GM18867 (cell line): Measurements from ENCODE around the gene LRRC74A.

Experiments used
- ATAC-seq: cut with Tn5 transposase; IDR thresholded peaks from one replicate; pipeline ENCODE4 v1.9.1; 2021; ENCODE audit warnings: mild to moderate bottlenecking, moderate library complexity; ENCODE audit not compliant: unreplicated experiment

LRRC74A gene

GRCh38 chr14:76826122-76826521 is at the start of gene LRRC74A:
TSS of gene LRRC74A (plus strand) at chr14:76826408. CDS start at chr14:76826698, 290 bp downstream.
- no peak for ATAC-seq

- ATAC-seq: no peak
Observed at GRCh38 chr14:76776428-76777251, 49.6 kb upstream of the LRRC74A start.

- ATAC-seq: no peak
Observed at GRCh38 chr14:76777721-76778120, 48.5 kb upstream of the LRRC74A start.

- ATAC-seq: no peak
Observed at GRCh38 chr14:76778546-76779215, 47.5 kb upstream of the LRRC74A start.

GRCh38 chr14:76779221-76780057 is 46.8 kb upstream of the LRRC74A start:
- no peak for ATAC-seq

GRCh38 chr14:76780058-76780345 is 46.2 kb upstream of the LRRC74A start:
- no peak for ATAC-seq

GRCh38 chr14:76780360-76780759 is 45.8 kb upstream of the LRRC74A start:
- no peak for ATAC-seq

GRCh38 chr14:76780875-76781647 is 45.1 kb upstream of the LRRC74A start:
- no peak for ATAC-seq

- no peak for ATAC-seq
Observed at GRCh38 chr14:76781648-76782051, 44.6 kb upstream of the LRRC74A start.

- no peak for ATAC-seq
Observed at GRCh38 chr14:76782115-76782884, 43.9 kb upstream of the LRRC74A start.

GRCh38 chr14:76782885-76783566 is 43.2 kb upstream of the LRRC74A start:
- no peak for ATAC-seq

- ATAC-seq: no peak
Observed at GRCh38 chr14:76784266-76784874, 41.8 kb upstream of the LRRC74A start.

- ATAC-seq: no peak
Observed at GRCh38 chr14:76784881-76785280, 41.3 kb upstream of the LRRC74A start.

GRCh38 chr14:76786601-76787000 is 39.6 kb upstream of the LRRC74A start:
- no peak for ATAC-seq

- ATAC-seq: no peak
Observed at GRCh38 chr14:76792422-76792821, 33.8 kb upstream of the LRRC74A start.

- no peak for ATAC-seq
Observed at GRCh38 chr14:76793324-76793723, 32.9 kb upstream of the LRRC74A start.

GRCh38 chr14:76793956-76794355 is 32.3 kb upstream of the LRRC74A start:
- ATAC-seq: no peak

- ATAC-seq: no peak
Observed at GRCh38 chr14:76806446-76806845, 19.8 kb upstream of the LRRC74A start.

GRCh38 chr14:76808011-76808410 is 18.2 kb upstream of the LRRC74A start:
- no peak for ATAC-seq
